Activated CD4-positive, alpha-beta T cell treated with anti-CD3 and anti-CD28 coated beads, Interleukin-2, Interleukin-6, amounts not matched to agents 100 ng/mL and 50 ng/mL, durations not matched to agents 16 hours and 8 hours (primary cell): ENCODE measurements around the gene EIF4E3.
A peak's percentile ranks its signal among the peaks of the same experiment; 100 is the strongest.

ENCODE experiments used
- DNase-seq: peaks from one replicate; pipeline ENCODE4 v3.0.0-alpha.2; 2020

The EIF4E3 gene

GRCh38 chr3:71722693-71723092, 2.5 kb downstream of the EIF4E3 start:
- no peak for DNase-seq

GRCh38 chr3:71721651-71722157, 3.5 kb downstream of the EIF4E3 start:
- DNase-seq: peak; percentile 34

GRCh38 chr3:71721002-71721401, 4.2 kb downstream of the EIF4E3 start:
- DNase-seq: no peak

- no peak for DNase-seq
These were observed 7.1 kb downstream of the EIF4E3 start for GRCh38 chr3:71718072-71718471.

GRCh38 chr3:71714595-71714994, 10.6 kb downstream of the EIF4E3 start:
- no peak for DNase-seq

GRCh38 chr3:71713041-71713440, 12.2 kb downstream of the EIF4E3 start:
- DNase-seq: no peak

GRCh38 chr3:71710906-71711494, 14.2 kb downstream of the EIF4E3 start:
- DNase-seq: peak; percentile 57

GRCh38 chr3:71709908-71710511, 15.2 kb downstream of the EIF4E3 start:
- DNase-seq: no peak

- no peak for DNase-seq
These were observed 16.6 kb downstream of the EIF4E3 start for GRCh38 chr3:71708476-71709105.

- no peak for DNase-seq
These were observed 17.6 kb downstream of the EIF4E3 start for GRCh38 chr3:71707595-71707994.

GRCh38 chr3:71705681-71706080, 19.5 kb downstream of the EIF4E3 start:
- no peak for DNase-seq

- no peak for DNase-seq
These were observed 20.3 kb downstream of the EIF4E3 start for GRCh38 chr3:71704915-71705314.

- no peak for DNase-seq
These were observed 21.4 kb downstream of the EIF4E3 start for GRCh38 chr3:71703797-71704196.

GRCh38 chr3:71702131-71703024, 22.8 kb downstream of the EIF4E3 start:
- DNase-seq: peak; percentile 74

- DNase-seq: no peak
These were observed 23.9 kb downstream of the EIF4E3 start for GRCh38 chr3:71701251-71701762.

GRCh38 chr3:71695000-71695482, 30.2 kb downstream of the EIF4E3 start:
- no peak for DNase-seq

- no peak for DNase-seq
These were observed 30.7 kb downstream of the EIF4E3 start for GRCh38 chr3:71694358-71694999.

GRCh38 chr3:71693641-71694040, 31.6 kb downstream of the EIF4E3 start:
- no peak for DNase-seq

- DNase-seq: no peak
These were observed 33.1 kb downstream of the EIF4E3 start for GRCh38 chr3:71692139-71692538.

GRCh38 chr3:71690341-71690841, 34.8 kb downstream of the EIF4E3 start:
- no peak for DNase-seq

- DNase-seq: no peak
These were observed 35.9 kb downstream of the EIF4E3 start for GRCh38 chr3:71689291-71689690.

- no peak for DNase-seq
These were observed 37.1 kb downstream of the EIF4E3 start for GRCh38 chr3:71688121-71688520.
